Keratinocyte (primary cell): Measurements from ENCODE around the gene RABIF. TPM values are rescaled to one million over a fixed set of nuclear protein-coding genes. Genes with fewer than 3 reads are reported as not detected.
A peak's percentile ranks its signal among the peaks of the same experiment; 100 is the strongest.

Experiments
- DNase-seq: peaks from one replicate; pipeline ENCODE4 v3.0.0-alpha.2; 2011; ENCODE audit warnings: low read depth, missing footprints, low spot score
- FAIRE-seq: peaks from 2 replicates; lab custom pipeline; 2011; peaks lifted over from hg19 to GRCh38; lab: Jason Lieb, UNC
- H2AFZ ChIP-seq: 2 replicates; pipeline ENCODE4 v1.6.0; 2012; ENCODE audit warnings: low read length, control low read depth, inconsistent platforms; ENCODE audit not compliant: control insufficient read depth
- H3K27ac ChIP-seq: 2 replicates; pipeline ENCODE4 v1.5.1; 2011; ENCODE audit warnings: low read length; ENCODE audit not compliant: control insufficient read depth, insufficient read depth
- H3K27me3 ChIP-seq: 3 replicates; pipeline ENCODE4 v1.6.0; 2011; ENCODE audit warnings: low read length; ENCODE audit not compliant: control insufficient read depth, insufficient read depth; ENCODE audit errors: extremely low read depth
- H3K36me3 ChIP-seq, 2 experiments: 2 replicates in 1 of 2; 3 replicates in 1 of 2; pipeline ENCODE4 v1.5.1; 2011; ENCODE audit warnings: low read length in 2 of 2, mild to moderate bottlenecking in 1 of 2; ENCODE audit not compliant: control insufficient read depth in 2 of 2, insufficient read depth in 2 of 2; ENCODE audit errors: extremely low read depth in 1 of 2
- H3K4me1 ChIP-seq: 3 replicates; pipeline ENCODE4 v1.5.1; 2011; ENCODE audit warnings: low read length; ENCODE audit not compliant: control insufficient read depth, insufficient read depth; ENCODE audit errors: extremely low read depth
- H3K4me2 ChIP-seq: 3 replicates; pipeline ENCODE4 v1.6.0; 2011; ENCODE audit warnings: low read depth, low read length; ENCODE audit not compliant: control insufficient read depth, insufficient read depth; ENCODE audit errors: extremely low read depth
- H3K4me3 ChIP-seq, 3 experiments: fragments of 200-600 bp in 1 of 3; sonication (generic) in 1 of 3; 2 replicates in 2 of 3; 3 replicates in 1 of 3; pipeline ENCODE4 v1.5.1; 2011 to 2016; ENCODE audit warnings: low read length in 3 of 3, mild to moderate bottlenecking in 3 of 3, control low read depth in 2 of 3, inconsistent platforms in 1 of 3, low read depth in 1 of 3, mixed read lengths in 1 of 3, mixed run types in 1 of 3, moderate library complexity in 1 of 3; ENCODE audit not compliant: control insufficient read depth in 2 of 3, insufficient read depth in 2 of 3; ENCODE audit errors: extremely low read depth in 1 of 3
- H3K79me2 ChIP-seq: 2 replicates; pipeline ENCODE4 v1.6.0; 2012; ENCODE audit warnings: low read length; ENCODE audit not compliant: control insufficient read depth, insufficient read depth
- H3K9ac ChIP-seq: 3 replicates; pipeline ENCODE4 v1.6.0; 2011; ENCODE audit warnings: low read length; ENCODE audit not compliant: control insufficient read depth, insufficient read depth; ENCODE audit errors: extremely low read depth
- H3K9me1 ChIP-seq: 3 replicates; pipeline ENCODE4 v1.6.0; 2011; ENCODE audit warnings: low read length; ENCODE audit not compliant: control insufficient read depth, insufficient read depth; ENCODE audit errors: extremely low read depth
- H3K9me3 ChIP-seq: 2 replicates; pipeline ENCODE4 v1.5.1; 2012; ENCODE audit warnings: low read depth, low read length; ENCODE audit not compliant: control insufficient read depth
- H4K20me1 ChIP-seq: 3 replicates; pipeline ENCODE4 v1.6.0; 2011; ENCODE audit warnings: low read length; ENCODE audit not compliant: control insufficient read depth, insufficient read depth; ENCODE audit errors: extremely low read depth
- EZH2 ChIP-seq: IDR thresholded peaks from one replicate; pipeline ENCODE4 v1.6.1; 2012; ENCODE audit warnings: inconsistent platforms, mild to moderate bottlenecking, low read length, moderate library complexity
- dilution Hi-C: fragments of 300-500 bp; cut with MboI; formaldehyde crosslinking; loops from one replicate; pipeline ENCODE4 v1.7.0; 2020; ENCODE audit warnings: low sequenced_read_pairs; ENCODE audit not compliant: extremely low pct_ligation_motif_present
- polyA plus RNA-seq, 5 experiments: library from polyadenylated mRNA; depleted of rRNA in 3 of 5; stranded (reverse) in 3 of 5; stranded (forward) in 1 of 5; unstranded in 1 of 5; fragments of >200 nt; gene quantifications; 1 replicate in 1 of 5; 2 replicates in 3 of 5; 3 replicates in 1 of 5; pipeline versions ENCODE4 v1.2.1 to v1.2.3, GENCODE V29; 2011 to 2012; ENCODE audit warnings: missing spikeins in 2 of 5, low read depth in 1 of 5, low replicate concordance in 1 of 5
- TF ChIP-seq, protein P1 (sequence below), 3 experiments: IDR thresholded peaks in 1 of 3; conservative IDR thresholded peaks in 1 of 3; optimal IDR thresholded peaks in 1 of 3; 2 replicates in 2 of 3; 3 replicates in 1 of 3; pipeline versions ENCODE3 to v1.5.1; 2011; ENCODE audit warnings: low read length in 3 of 3, mild to moderate bottlenecking in 3 of 3, moderate library complexity in 2 of 3, control low read depth in 1 of 3, inconsistent platforms in 1 of 3; ENCODE audit not compliant: insufficient read depth in 2 of 3; ENCODE audit errors: extremely low read depth in 1 of 3

The RABIF gene
- polyA plus RNA-seq, 1 donor (not counting 4 experiments of a cell fraction or from before 2014, with no cell fraction given), result 17.4 TPM

DNA sequence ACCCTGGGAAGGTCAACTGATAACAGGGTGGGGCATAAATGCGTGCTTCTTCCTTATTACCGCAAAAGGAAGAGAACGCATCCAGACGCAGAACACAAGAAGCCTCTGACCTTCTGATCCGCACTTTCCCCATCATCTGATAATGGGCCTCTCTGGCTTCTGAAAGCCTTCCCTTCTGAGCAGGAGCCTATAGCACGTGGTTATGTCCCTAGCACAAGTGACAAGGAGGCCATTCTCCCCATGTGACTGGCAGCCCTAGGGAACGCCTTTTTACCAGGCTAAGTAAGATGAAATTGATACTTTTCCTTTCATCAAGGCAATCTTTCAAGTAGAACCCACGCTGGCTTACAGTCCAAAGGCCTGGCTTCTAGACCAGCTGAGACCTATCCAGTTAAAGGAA is 34.2 kb downstream of the RABIF start:
- H3K9me3 ChIP-seq, result no peaks in the 10 kb centered on the region
- H3K9ac ChIP-seq, result no peak overlapping the region
- no peak for TF ChIP-seq EZH2
- TF ChIP-seq, protein P1, sequence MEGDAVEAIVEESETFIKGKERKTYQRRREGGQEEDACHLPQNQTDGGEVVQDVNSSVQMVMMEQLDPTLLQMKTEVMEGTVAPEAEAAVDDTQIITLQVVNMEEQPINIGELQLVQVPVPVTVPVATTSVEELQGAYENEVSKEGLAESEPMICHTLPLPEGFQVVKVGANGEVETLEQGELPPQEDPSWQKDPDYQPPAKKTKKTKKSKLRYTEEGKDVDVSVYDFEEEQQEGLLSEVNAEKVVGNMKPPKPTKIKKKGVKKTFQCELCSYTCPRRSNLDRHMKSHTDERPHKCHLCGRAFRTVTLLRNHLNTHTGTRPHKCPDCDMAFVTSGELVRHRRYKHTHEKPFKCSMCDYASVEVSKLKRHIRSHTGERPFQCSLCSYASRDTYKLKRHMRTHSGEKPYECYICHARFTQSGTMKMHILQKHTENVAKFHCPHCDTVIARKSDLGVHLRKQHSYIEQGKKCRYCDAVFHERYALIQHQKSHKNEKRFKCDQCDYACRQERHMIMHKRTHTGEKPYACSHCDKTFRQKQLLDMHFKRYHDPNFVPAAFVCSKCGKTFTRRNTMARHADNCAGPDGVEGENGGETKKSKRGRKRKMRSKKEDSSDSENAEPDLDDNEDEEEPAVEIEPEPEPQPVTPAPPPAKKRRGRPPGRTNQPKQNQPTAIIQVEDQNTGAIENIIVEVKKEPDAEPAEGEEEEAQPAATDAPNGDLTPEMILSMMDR (optimal IDR thresholded peaks at IDR 0.05 in 1 of 3, IDR thresholded peaks at IDR 0.05 in 1 of 3, conservative IDR thresholded peaks at IDR 0.05 in 1 of 3; ENCODE audit: extremely low read depth in 1 of 3, insufficient read depth in 2 of 3, low read length in 3 of 3), result no peak
- no peaks in the 10 kb centered on the region for H3K36me3 ChIP-seq
- DNase-seq (no peak), FAIRE-seq (no peak)
- no peaks in the 10 kb centered on the region for H3K9me1 ChIP-seq
- H3K27ac ChIP-seq, result no peak overlapping the region
- no peaks in the 10 kb centered on the region for H3K79me2 ChIP-seq
- no peaks in the 10 kb centered on the region for H3K4me1 ChIP-seq
- dilution Hi-C loops, result loop anchor here (5.0 kb wide), 1 partner anchor 52 kb away; no protein-coding TSS in a partner anchor
- H3K27me3 ChIP-seq, result no peaks in the 10 kb centered on the region
- H3K4me2 ChIP-seq, result no peak overlapping the region
- H3K4me3 ChIP-seq, result no peak overlapping the region
- no peaks in the 10 kb centered on the region for H4K20me1 ChIP-seq
- H2AFZ ChIP-seq, result no peak overlapping the region

GRCh38 chr1:202852163-202852904 is 36.6 kb downstream of the RABIF start:
- TF ChIP-seq, protein P1 (optimal IDR thresholded peaks at IDR 0.05 in 1 of 3, IDR thresholded peaks at IDR 0.05 in 1 of 3, conservative IDR thresholded peaks at IDR 0.05 in 1 of 3; ENCODE audit: extremely low read depth in 1 of 3, insufficient read depth in 2 of 3, low read length in 3 of 3), result peak; percentile 82 to 94 (median 92)
- no peak for TF ChIP-seq EZH2
- Histone ChIP-seq H3K9ac (no peak overlapping the region), H3K4me2 (no peak overlapping the region), H3K4me3 (no peak overlapping the region), H2AFZ (peak overlapping the region; percentile 78), H3K4me1 (no peaks in the 10 kb centered on the region), H3K79me2 (no peaks in the 10 kb centered on the region), H3K27ac (no peak overlapping the region), H3K27me3 (no peaks in the 10 kb centered on the region), H3K9me1 (no peaks in the 10 kb centered on the region), H3K36me3 (no peaks in the 10 kb centered on the region), H4K20me1 (no peaks in the 10 kb centered on the region), H3K9me3 (no peaks in the 10 kb centered on the region)
- FAIRE-seq (peak; percentile 76), DNase-seq (peak; percentile 21)
- dilution Hi-C loops, result no loop called here
